Activated CD4-positive, alpha-beta T cell treated with anti-CD3 and anti-CD28 coated beads for 36 hours (primary cell): ENCODE results near the gene RRP36. TPM values are rescaled to one million over a fixed set of nuclear protein-coding genes. Genes with fewer than 3 reads are reported as not detected.
A peak's percentile ranks its signal among the peaks of the same experiment; 100 is the strongest.
"Not testable (repeated sequence)": the region's sequence is repeated elsewhere in the genome, so short reads cannot be mapped to it uniquely, and the experiment has no call there.

Experiments
- ATAC-seq: fragments of 200-7000 bp; cut with Tn5 transposase; one replicate; pipeline ENCODE4 v1.10.0; 2021; ENCODE audit warnings: mild to moderate bottlenecking, moderate library complexity
- CTCF ChIA-PET: fragments of 350-600 bp; sonication (Branson Sonifier 250); formaldehyde crosslinking; loops from one replicate; lab custom pipeline; 2021; ENCODE audit warnings: antibody characterized with exemption; lab: Charles Lee
- POLR2A ChIA-PET: fragments of 350-600 bp; sonication (Branson Sonifier 250); formaldehyde crosslinking; loops from one replicate; lab custom pipeline; 2021; ENCODE audit warnings: antibody characterized with exemption, inconsistent platforms; lab: Charles Lee
- DNase-seq: peaks from one replicate; pipeline ENCODE4 v3.0.0-alpha.2; 2020
- H3K27ac Mint-ChIP-seq: one replicate; pipeline ENCODE4 v1.8.0; 2021; ENCODE audit warnings: mixed read lengths
- H3K27me3 Mint-ChIP-seq: one replicate; pipeline ENCODE4 v1.8.0; 2021; ENCODE audit warnings: mixed read lengths
- H3K36me3 Mint-ChIP-seq: one replicate; pipeline ENCODE4 v1.8.0; 2021; ENCODE audit warnings: low read depth, mixed read lengths
- H3K4me1 Mint-ChIP-seq: one replicate; pipeline ENCODE4 v1.8.0; 2021; ENCODE audit warnings: mixed read lengths
- H3K4me3 Mint-ChIP-seq: one replicate; pipeline ENCODE4 v1.8.0; 2021; ENCODE audit warnings: mild to moderate bottlenecking, moderate library complexity, mixed read lengths
- H3K9me3 Mint-ChIP-seq: one replicate; pipeline ENCODE4 v1.8.0; 2021; ENCODE audit warnings: low read depth, mixed read lengths
- intact Hi-C, 2 experiments: fragments of 100-400 bp; cut with DNase I in 1 of 2; cut with micrococcal nuclease in 1 of 2; formaldehyde crosslinking; loops; one replicate each; pipeline versions ENCODE4 v1.14.2 to v1.15.1; 2022 to 2024; cut with DNase I, micrococcal nuclease
- total RNA-seq, 2 experiments: library from RNA; stranded (reverse); gene quantifications; one replicate each; pipeline ENCODE4 v1.2.3, GENCODE V29; 2021

The RRP36 gene
- total RNA-seq, 2 experiments from 2014 or later: 45.8 to 48.1 TPM

- peaks cover 52% of the 10 kb centered on the region for H3K4me1 Mint-ChIP-seq
- H3K27ac Mint-ChIP-seq: peak within 1 kb of the TSS; percentile 82
- peak within 1 kb of the TSS; percentile 79 for H3K4me3 Mint-ChIP-seq
- intact Hi-C loops: loop anchor here (1.0 kb wide), 7 partner anchors 29 to 443 kb away; partner anchors contain the start of genes CNPY3 (in 2 of the 2), CUL7 (in 2 of the 2), MEA1 (in 2 of the 2) and ABCC10 (in 1 of the 2)
- no peaks in the 10 kb centered on the region for H3K27me3 Mint-ChIP-seq
- ATAC-seq: peak; percentile 92
- ChIA-PET POLR2A (interaction anchor here (0.6 to 1.6 kb wide), 12 partner anchors 9 to 280 kb away, joined by 3 to 15 read pairs (median 4); partner anchors contain the start of genes CNPY3, KLHDC3 and MEA1), CTCF (interaction anchor here (0.6 to 1.4 kb wide), 11 partner anchors 9 to 190 kb away, joined by 3 to 6 read pairs (median 3); partner anchors contain the start of gene CNPY3)
- H3K36me3 Mint-ChIP-seq: peaks cover 9% of the 10 kb centered on the region
- peak; percentile 98 for DNase-seq
- no peaks in the 10 kb centered on the region for H3K9me3 Mint-ChIP-seq
Measured at GRCh38 chr6:42984001-42984923, 37.2 kb upstream of the RRP36 start, which contains the start of gene PPP2R5D. Gene PPP2R5D, plus strand, starts transcription at chr6:42984570. Its CDS starts 108 bp downstream, at chr6:42984678.

- DNase-seq (peak; percentile 36), ATAC-seq (no peak)
- no peaks in the 10 kb centered on the region for H3K9me3 Mint-ChIP-seq
- H3K27me3 Mint-ChIP-seq: no peaks in the 10 kb centered on the region
- ChIA-PET POLR2A (interaction anchor here (0.9 to 1.6 kb wide), 5 partner anchors 15 to 202 kb away, joined by 3 to 15 read pairs (median 4); partner anchors contain the start of genes CNPY3, KLHDC3 and MEA1), CTCF (interaction anchor here (1.0 to 1.4 kb wide), 3 partner anchors 9 to 55 kb away, joined by 3 to 6 read pairs (median 4); partner anchors contain the start of gene CNPY3)
- H3K36me3 Mint-ChIP-seq: peaks cover 10% of the 10 kb centered on the region
- peak overlapping the region; percentile 79 for H3K4me3 Mint-ChIP-seq
- H3K4me1 Mint-ChIP-seq: peaks cover 48% of the 10 kb centered on the region
- intact Hi-C loops: loop anchor here (1.0 kb wide), 7 partner anchors 28 to 442 kb away; partner anchors contain the start of genes CNPY3 (in 2 of the 2), CUL7 (in 2 of the 2), MEA1 (in 2 of the 2) and ABCC10 (in 1 of the 2)
- H3K27ac Mint-ChIP-seq: peak overlapping the region; percentile 82
Measured at GRCh38 chr6:42984924-42985475, 36.4 kb upstream of the RRP36 start.

DNA sequence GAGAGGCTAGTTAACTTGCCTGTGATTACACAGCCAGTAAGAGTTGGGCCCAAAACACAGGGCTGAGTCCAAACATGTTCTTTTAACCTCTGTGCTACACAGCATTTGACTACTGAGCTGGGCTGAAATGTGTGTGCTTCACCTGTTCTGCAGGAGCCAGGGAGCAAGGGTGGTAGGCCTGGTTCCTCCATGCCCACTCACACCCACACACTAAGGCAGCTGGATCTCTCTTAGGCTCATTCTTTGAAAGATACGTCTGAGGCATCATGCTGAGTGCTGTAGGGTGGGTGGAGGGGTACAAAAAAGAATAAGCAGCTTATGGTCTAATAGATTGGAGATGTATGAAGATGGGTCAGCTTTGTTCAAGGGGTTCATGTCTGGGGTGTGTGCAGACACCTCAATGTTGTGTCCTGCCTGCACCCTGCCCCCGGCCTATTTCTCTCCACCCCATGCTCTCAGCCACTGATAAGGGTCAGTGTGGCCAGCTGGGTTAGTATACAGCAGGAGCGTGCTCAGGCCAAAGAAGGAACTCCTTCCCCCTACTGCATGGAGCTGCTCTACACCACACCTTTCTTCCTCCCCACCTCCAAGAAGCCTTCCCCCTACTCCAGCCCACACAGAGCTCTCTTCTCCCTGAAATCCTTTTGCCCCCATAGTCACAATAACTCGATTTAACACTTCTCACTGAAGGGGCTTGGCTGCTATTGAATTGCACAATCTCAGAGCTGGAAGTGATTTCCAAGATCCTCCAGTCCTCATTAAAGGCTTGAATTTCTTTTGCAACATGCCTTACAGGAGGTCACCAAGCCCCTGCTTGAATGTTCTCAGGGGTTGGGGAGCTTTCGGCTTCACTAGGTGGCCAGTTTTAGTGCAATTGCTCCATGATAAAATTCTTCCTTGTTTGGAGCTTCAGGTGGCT is 33.6 kb upstream of the RRP36 start:
- ChIA-PET POLR2A (no interaction called here), CTCF (interaction anchor here (1.4 to 1.8 kb wide), 2 partner anchors 25 to 47 kb away, joined by 5 read pairs; no protein-coding TSS in a partner anchor)
- DNase-seq (no peak), ATAC-seq (no peak)
- peaks cover 15% of the 10 kb centered on the region for H3K36me3 Mint-ChIP-seq
- no peak overlapping the region for H3K27ac Mint-ChIP-seq
- intact Hi-C loops: no loop called here
- peaks cover 39% of the 10 kb centered on the region for H3K4me1 Mint-ChIP-seq
- no peaks in the 10 kb centered on the region for H3K27me3 Mint-ChIP-seq
- no peaks in the 10 kb centered on the region for H3K9me3 Mint-ChIP-seq
- no peak overlapping the region for H3K4me3 Mint-ChIP-seq

GRCh38 chr6:42988486-42989020 is 32.9 kb upstream of the RRP36 start:
- H3K27ac Mint-ChIP-seq: no peak overlapping the region
- no peak overlapping the region for H3K4me3 Mint-ChIP-seq
- peaks cover 15% of the 10 kb centered on the region for H3K36me3 Mint-ChIP-seq

GRCh38 chr6:42989923-42990322 is 31.5 kb upstream of the RRP36 start:
- ATAC-seq (no peak), DNase-seq (no peak)
- ChIA-PET POLR2A (no interaction called here), CTCF (no interaction called here)
- Mint-ChIP-seq H3K27me3 (no peaks in the 10 kb centered on the region), H3K4me1 (peaks cover 33% of the 10 kb centered on the region), H3K9me3 (no peaks in the 10 kb centered on the region), H3K27ac (no peak overlapping the region), H3K4me3 (no peak overlapping the region), H3K36me3 (peaks cover 15% of the 10 kb centered on the region)
- intact Hi-C loops: no loop called here

More at GRCh38 chr6:42988486-42989020, 32.9 kb upstream of the RRP36 start:
- intact Hi-C loops: no loop called here
- POLR2A ChIA-PET: no interaction called here
- Mint-ChIP-seq H3K9me3 (no peaks in the 10 kb centered on the region), H3K27me3 (no peaks in the 10 kb centered on the region), H3K4me1 (peaks cover 38% of the 10 kb centered on the region)
- ATAC-seq (no peak), DNase-seq (no peak)
- CTCF ChIA-PET: interaction anchor here (1.4 to 1.8 kb wide), 2 partner anchors 24 to 48 kb away, joined by 5 read pairs; no protein-coding TSS in a partner anchor

DNA sequence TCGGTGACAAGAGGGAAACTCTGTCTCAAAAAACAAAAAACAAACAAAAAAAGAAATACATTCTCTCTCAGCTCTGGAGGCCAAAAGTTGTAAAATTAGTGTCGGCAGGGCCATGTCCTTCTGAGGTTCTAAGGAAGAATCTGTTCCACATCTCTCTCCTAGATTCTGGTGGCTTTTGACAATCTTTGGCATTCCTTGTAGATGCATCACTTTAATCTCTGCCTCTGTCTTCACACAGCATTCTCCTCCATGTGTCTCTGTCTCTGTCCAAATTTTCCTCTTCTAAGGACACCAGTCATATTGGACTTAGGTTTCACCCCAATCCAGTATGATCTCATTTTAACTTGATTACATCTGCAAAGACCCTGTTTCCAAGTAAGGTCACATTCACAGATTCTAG is 28.0 kb upstream of the RRP36 start:
- no peaks in the 10 kb centered on the region for H3K27me3 Mint-ChIP-seq
- intact Hi-C loops: no loop called here
- no peaks in the 10 kb centered on the region for H3K9me3 Mint-ChIP-seq
- H3K4me1 Mint-ChIP-seq: peaks cover 3% of the 10 kb centered on the region
- H3K27ac Mint-ChIP-seq: no peak overlapping the region
- peaks cover 9% of the 10 kb centered on the region for H3K36me3 Mint-ChIP-seq
- no peak for DNase-seq
- ATAC-seq: no peak
- ChIA-PET CTCF (interaction anchor here (0.6 kb wide), 1 partner anchor 111 kb away, joined by 4 read pairs; no protein-coding TSS in a partner anchor), POLR2A (interaction anchor here (0.6 kb wide), 1 partner anchor 64 kb away, joined by 3 read pairs; the partner anchor contains the start of gene CNPY3)
- no peak overlapping the region for H3K4me3 Mint-ChIP-seq

DNA sequence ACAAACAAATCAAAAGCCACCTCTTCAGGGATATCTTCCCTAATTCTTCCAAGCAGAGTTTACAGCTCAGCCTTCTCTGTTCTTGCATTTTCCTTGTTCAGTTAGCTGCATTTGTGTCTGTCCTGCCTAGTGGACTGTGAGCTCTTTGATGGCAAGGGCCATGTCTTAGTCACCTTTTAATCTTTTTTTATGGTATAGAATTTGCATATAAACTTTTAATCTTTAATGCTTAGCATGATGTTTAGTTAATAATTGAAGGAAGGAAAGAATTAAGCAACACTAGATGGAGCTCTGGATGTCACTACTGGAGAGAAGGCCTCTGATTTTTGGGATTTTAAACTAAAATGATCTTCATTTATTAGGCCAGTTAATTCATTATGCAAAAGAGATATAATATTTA is 24.9 kb upstream of the RRP36 start:
- ChIA-PET CTCF (interaction anchor here (1.0 to 1.1 kb wide), 2 partner anchors 10 to 95 kb away, joined by 4 read pairs; no protein-coding TSS in a partner anchor), POLR2A (interaction anchor here (0.7 to 1.5 kb wide), 2 partner anchors 18 to 149 kb away, joined by 4 to 7 read pairs; partner anchors contain the start of genes KLHDC3 and MEA1)
- Mint-ChIP-seq H3K4me1 (peaks cover 2% of the 10 kb centered on the region), H3K27me3 (no peaks in the 10 kb centered on the region), H3K27ac (no peak overlapping the region), H3K4me3 (no peak overlapping the region), H3K36me3 (peaks cover 2% of the 10 kb centered on the region), H3K9me3 (no peaks in the 10 kb centered on the region)
- DNase-seq (no peak), ATAC-seq (no peak)
- intact Hi-C loops: no loop called here

DNA sequence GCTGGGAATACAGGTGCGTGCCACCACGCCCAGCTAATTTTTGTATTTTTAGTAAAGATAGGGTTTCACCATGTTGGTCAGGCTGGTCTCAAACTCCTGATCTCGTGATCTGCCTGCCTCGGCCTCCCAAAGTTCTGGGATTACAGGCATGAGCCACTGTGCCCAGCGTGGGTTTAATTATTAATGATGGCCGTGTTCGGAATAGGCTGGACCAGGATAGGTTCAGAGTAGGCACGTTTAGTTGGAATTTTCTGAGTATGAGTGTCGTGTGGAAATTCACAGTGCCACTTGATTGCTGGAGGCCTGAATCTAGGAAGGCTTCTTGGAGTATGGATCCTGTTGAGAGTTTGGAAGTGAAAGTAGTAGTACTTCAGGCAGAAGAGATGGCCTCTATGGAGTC is 23.2 kb upstream of the RRP36 start:
- H3K36me3 Mint-ChIP-seq, H3K27me3 Mint-ChIP-seq, intact Hi-C loops, DNase-seq, H3K4me3 Mint-ChIP-seq, H3K27ac Mint-ChIP-seq, H3K9me3 Mint-ChIP-seq, ATAC-seq, H3K4me1 Mint-ChIP-seq: not testable (repeated sequence)
- POLR2A ChIA-PET: interaction anchor here (1.5 kb wide), 1 partner anchor 16 kb away, joined by 4 read pairs; the partner anchor contains the start of genes KLHDC3 and MEA1
- CTCF ChIA-PET: interaction anchor here (1.3 kb wide), 1 partner anchor 146 kb away, joined by 3 read pairs; no protein-coding TSS in a partner anchor

- ChIA-PET POLR2A (no interaction called here), CTCF (interaction anchor here (0.7 to 1.4 kb wide), 3 partner anchors 11 to 16 kb away, joined by 3 to 4 read pairs (median 3); partner anchors contain the start of gene KLHDC3)
- Mint-ChIP-seq H3K27ac (no peak overlapping the region), H3K27me3 (no peaks in the 10 kb centered on the region), H3K9me3 (no peaks in the 10 kb centered on the region), H3K4me3 (no peak overlapping the region), H3K4me1 (peaks cover 3% of the 10 kb centered on the region), H3K36me3 (peaks cover 8% of the 10 kb centered on the region)
- intact Hi-C loops: no loop called here
- no peak for ATAC-seq
- no peak for DNase-seq
Measured at GRCh38 chr6:43001843-43002242, 19.6 kb upstream of the RRP36 start.

DNA sequence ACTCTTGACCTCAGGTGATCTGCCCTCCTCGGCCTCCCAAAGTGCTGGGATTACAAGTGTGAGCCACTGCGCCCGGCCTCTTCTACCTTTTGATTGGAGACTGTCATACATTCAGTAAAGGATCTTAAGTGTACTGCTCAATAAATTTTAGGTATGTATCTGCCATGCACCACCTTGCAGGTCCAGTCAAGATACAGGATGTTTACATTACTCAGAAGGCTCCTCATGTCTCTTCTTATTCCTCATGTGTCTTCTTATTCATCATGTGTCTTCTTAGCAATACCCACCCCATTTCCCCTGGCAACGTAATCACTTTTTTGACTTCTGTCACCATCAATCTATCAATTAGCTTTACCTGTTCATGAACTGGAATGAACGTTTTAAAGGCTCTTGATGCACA is 15.6 kb upstream of the RRP36 start:
- ATAC-seq: no peak
- Mint-ChIP-seq H3K27me3 (no peaks in the 10 kb centered on the region), H3K27ac (peak overlapping the region; percentile 47), H3K4me3 (no peak overlapping the region), H3K36me3 (peaks cover 30% of the 10 kb centered on the region), H3K9me3 (no peaks in the 10 kb centered on the region), H3K4me1 (peaks cover 3% of the 10 kb centered on the region)
- no peak for DNase-seq
- CTCF ChIA-PET: interaction anchor here (0.7 to 5.8 kb wide), 3 partner anchors 9 to 138 kb away, joined by 3 to 32 read pairs (median 4); no protein-coding TSS in a partner anchor
- POLR2A ChIA-PET: no interaction called here
- intact Hi-C loops: no loop called here
